Activated T-helper 2 cell treated with anti-CD3 and anti-CD28 coated beads, Interferon-gamma antibody, Interleukin-2, Interleukin-4, amounts not matched to agents 10 μg/mL and 5 μg/mL and 100 μg/mL, durations not matched to agents 14 hours and 24 hours and 36 hours (primary cell): ENCODE results near the gene ABCB8. TPM values are rescaled to one million over a fixed set of nuclear protein-coding genes. Genes with fewer than 3 reads are reported as not detected.

ENCODE experiments used
- DNase-seq: peaks from one replicate; pipeline ENCODE4 v3.0.0; 2021; ENCODE audit warnings: low spot score
- H3K27ac Mint-ChIP-seq: one replicate; pipeline ENCODE4 v1.8.0; 2021; ENCODE audit warnings: mixed read lengths
- H3K27me3 Mint-ChIP-seq: one replicate; pipeline ENCODE4 v1.8.0; 2021; ENCODE audit warnings: low read depth, mixed read lengths
- H3K36me3 Mint-ChIP-seq: one replicate; pipeline ENCODE4 v1.8.0; 2021; ENCODE audit warnings: low read depth, mixed read lengths
- H3K4me1 Mint-ChIP-seq: one replicate; pipeline ENCODE4 v1.8.0; 2021; ENCODE audit warnings: low read depth, mixed read lengths
- H3K4me3 Mint-ChIP-seq: one replicate; pipeline ENCODE4 v1.8.0; 2021; ENCODE audit warnings: low read depth, mild to moderate bottlenecking, moderate library complexity, mixed read lengths
- H3K9me3 Mint-ChIP-seq: one replicate; pipeline ENCODE4 v1.8.0; 2021; ENCODE audit warnings: mixed read lengths
- intact Hi-C: fragments of 100-400 bp; cut with micrococcal nuclease; formaldehyde crosslinking; loops from one replicate; pipeline ENCODE4 v1.15.1; 2023
- total RNA-seq: library from RNA; stranded (reverse); gene quantifications from 2 replicates; pipeline ENCODE4 v1.2.3, GENCODE V29; 2022

ABCB8 gene
- total RNA-seq, 1 donor from 2014 or later = 59.6 TPM

GRCh38 chr7:151088019-151088855, 60.0 kb downstream of the ABCB8 start:
- Mint-ChIP-seq H3K27me3 (peaks cover 8% of the 10 kb centered on the region), H3K36me3 (peaks cover 4% of the 10 kb centered on the region), H3K4me1 (peaks cover 19% of the 10 kb centered on the region), H3K4me3 (peak overlapping the region; percentile 59), H3K9me3 (no peaks in the 10 kb centered on the region), H3K27ac (no peak overlapping the region)
- intact Hi-C loops = loop anchor here (1.0 to 10.0 kb wide), 3 partner anchors 23 to 421 kb away; partner anchors contain the start of gene ABCF2
- no peak for DNase-seq

GRCh38 chr7:151088856-151089699, 60.8 kb downstream of the ABCB8 start:
- Mint-ChIP-seq H3K4me3 (peak overlapping the region; percentile 70), H3K27ac (no peak overlapping the region), H3K36me3 (peaks cover 4% of the 10 kb centered on the region), H3K4me1 (peaks cover 18% of the 10 kb centered on the region), H3K9me3 (no peaks in the 10 kb centered on the region), H3K27me3 (peaks cover 8% of the 10 kb centered on the region)
- intact Hi-C loops = loop anchor here (1.0 to 10.0 kb wide), 3 partner anchors 22 to 422 kb away; partner anchors contain the start of gene ABCF2
- DNase-seq = no peak

GRCh38 chr7:151089893-151090730, 61.9 kb downstream of the ABCB8 start:
- no peak overlapping the region for H3K27ac Mint-ChIP-seq
- no peak for DNase-seq
- intact Hi-C loops = loop anchor here (5.0 to 10.0 kb wide), 2 partner anchors 135 to 423 kb away; partner anchors contain the start of gene ABCF2
- no peak overlapping the region for H3K4me3 Mint-ChIP-seq
- H3K36me3 Mint-ChIP-seq = peaks cover 4% of the 10 kb centered on the region
- H3K4me1 Mint-ChIP-seq = peaks cover 13% of the 10 kb centered on the region
- H3K27me3 Mint-ChIP-seq = peaks cover 5% of the 10 kb centered on the region
- H3K9me3 Mint-ChIP-seq = no peaks in the 10 kb centered on the region

- intact Hi-C loops = no loop called here
- no peak overlapping the region for H3K27ac Mint-ChIP-seq
- H3K4me1 Mint-ChIP-seq = peaks cover 11% of the 10 kb centered on the region
- peaks cover 4% of the 10 kb centered on the region for H3K36me3 Mint-ChIP-seq
- H3K4me3 Mint-ChIP-seq = no peak overlapping the region
- H3K9me3 Mint-ChIP-seq = no peaks in the 10 kb centered on the region
- peaks cover 2% of the 10 kb centered on the region for H3K27me3 Mint-ChIP-seq
- no peak for DNase-seq
Observed at GRCh38 chr7:151091003-151091402, 62.8 kb downstream of the ABCB8 start.

- H3K9me3 Mint-ChIP-seq = no peaks in the 10 kb centered on the region
- peaks cover 2% of the 10 kb centered on the region for H3K27me3 Mint-ChIP-seq
- no peak for DNase-seq
Observed at GRCh38 chr7:151091431-151091830, 63.2 kb downstream of the ABCB8 start.

GRCh38 chr7:151091988-151092387, 63.7 kb downstream of the ABCB8 start:
- Mint-ChIP-seq H3K27ac (no peak overlapping the region), H3K27me3 (peaks cover 2% of the 10 kb centered on the region), H3K4me1 (peaks cover 11% of the 10 kb centered on the region), H3K36me3 (peaks cover 4% of the 10 kb centered on the region), H3K9me3 (no peaks in the 10 kb centered on the region), H3K4me3 (no peak overlapping the region)
- intact Hi-C loops = no loop called here
- DNase-seq = no peak

More at GRCh38 chr7:151091431-151091830, 63.2 kb downstream of the ABCB8 start:
- Mint-ChIP-seq H3K27ac (no peak overlapping the region), H3K4me3 (no peak overlapping the region), H3K4me1 (peaks cover 11% of the 10 kb centered on the region), H3K36me3 (peaks cover 4% of the 10 kb centered on the region)
- intact Hi-C loops = no loop called here

- H3K4me1 Mint-ChIP-seq = peaks cover 6% of the 10 kb centered on the region
- peaks cover 4% of the 10 kb centered on the region for H3K36me3 Mint-ChIP-seq
- no peaks in the 10 kb centered on the region for H3K9me3 Mint-ChIP-seq
- H3K27me3 Mint-ChIP-seq = peaks cover 2% of the 10 kb centered on the region
- no peak for DNase-seq
- H3K27ac Mint-ChIP-seq = no peak overlapping the region
- no peak overlapping the region for H3K4me3 Mint-ChIP-seq
- intact Hi-C loops = no loop called here
Observed at GRCh38 chr7:151093748-151094147, 65.5 kb downstream of the ABCB8 start.

- no peak for DNase-seq
Observed at GRCh38 chr7:151094675-151095074, 66.4 kb downstream of the ABCB8 start.

GRCh38 chr7:151095123-151095797, 67.0 kb downstream of the ABCB8 start:
- Mint-ChIP-seq H3K4me1 (no peaks in the 10 kb centered on the region), H3K27me3 (no peaks in the 10 kb centered on the region), H3K4me3 (no peak overlapping the region), H3K27ac (no peak overlapping the region), H3K36me3 (no peaks in the 10 kb centered on the region), H3K9me3 (no peaks in the 10 kb centered on the region)
- intact Hi-C loops = no loop called here
- no peak for DNase-seq

More at GRCh38 chr7:151094675-151095074, 66.4 kb downstream of the ABCB8 start:
- intact Hi-C loops = no loop called here
- Mint-ChIP-seq H3K27me3 (no peaks in the 10 kb centered on the region), H3K9me3 (no peaks in the 10 kb centered on the region), H3K4me1 (no peaks in the 10 kb centered on the region), H3K4me3 (no peak overlapping the region), H3K27ac (no peak overlapping the region), H3K36me3 (no peaks in the 10 kb centered on the region)

- Mint-ChIP-seq H3K36me3 (no peaks in the 10 kb centered on the region), H3K9me3 (no peaks in the 10 kb centered on the region), H3K27ac (no peak overlapping the region), H3K27me3 (no peaks in the 10 kb centered on the region), H3K4me3 (no peak overlapping the region), H3K4me1 (no peaks in the 10 kb centered on the region)
- intact Hi-C loops = no loop called here
- no peak for DNase-seq
Observed at GRCh38 chr7:151095828-151096475, 67.7 kb downstream of the ABCB8 start.
